ENCODE data around the gene HTRA3.

HTRA3 gene

DNA sequence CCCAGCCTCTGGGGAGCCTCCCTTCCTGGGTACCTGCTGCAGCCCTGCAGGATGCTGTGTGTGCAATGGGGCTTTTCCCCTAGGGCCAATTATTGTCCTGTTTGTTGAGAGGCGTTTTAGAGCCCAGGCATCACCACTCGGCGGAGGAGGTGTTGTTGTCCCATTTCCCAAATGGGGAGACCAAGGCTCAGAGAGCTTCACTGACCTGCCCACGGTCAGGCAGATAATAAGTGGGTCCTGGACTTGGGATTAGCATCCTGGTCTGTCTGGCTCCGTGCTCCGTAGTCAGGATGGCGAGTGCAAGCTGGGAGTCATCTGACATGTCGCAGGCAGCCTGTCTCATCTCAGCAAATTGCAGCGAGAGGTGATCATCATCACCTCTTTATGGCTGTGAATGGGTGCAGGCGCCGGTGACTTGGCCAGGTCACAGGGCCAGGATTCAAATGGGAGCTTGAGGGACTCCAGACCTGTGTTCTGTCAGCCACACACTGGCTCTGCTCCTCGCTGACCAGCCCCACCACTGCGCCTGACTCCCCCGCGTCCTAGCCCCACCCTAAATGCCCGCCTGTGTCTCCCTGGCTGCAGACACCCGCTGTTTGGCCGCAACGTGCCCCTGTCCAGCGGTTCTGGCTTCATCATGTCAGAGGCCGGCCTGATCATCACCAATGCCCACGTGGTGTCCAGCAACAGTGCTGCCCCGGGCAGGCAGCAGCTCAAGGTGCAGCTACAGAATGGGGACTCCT lies 16.6 kb downstream of the HTRA3 start:
- Histone ChIP-seq H3K4me3 (ENCODE audit: low read depth in 1 of 2, low read length in 2 of 2) (no peak overlapping the region), H3K36me3 (ENCODE audit: insufficient read depth, low read length) (no peaks in the 10 kb centered on the region), H3K4me1 (ENCODE audit: insufficient read depth, low read length) (peaks cover 4% of the 10 kb centered on the region), H3K9ac (ENCODE audit: low read length) (no peak overlapping the region), H3K9me3 (ENCODE audit: low read length) (no peaks in the 10 kb centered on the region), H3K27me3 (ENCODE audit: control insufficient read depth in 1 of 2, insufficient read depth in 2 of 2, low read length in 2 of 2) (no peaks in the 10 kb centered on the region), H3K27ac (ENCODE audit: low read depth, low read length) (no peak overlapping the region)

DNA sequence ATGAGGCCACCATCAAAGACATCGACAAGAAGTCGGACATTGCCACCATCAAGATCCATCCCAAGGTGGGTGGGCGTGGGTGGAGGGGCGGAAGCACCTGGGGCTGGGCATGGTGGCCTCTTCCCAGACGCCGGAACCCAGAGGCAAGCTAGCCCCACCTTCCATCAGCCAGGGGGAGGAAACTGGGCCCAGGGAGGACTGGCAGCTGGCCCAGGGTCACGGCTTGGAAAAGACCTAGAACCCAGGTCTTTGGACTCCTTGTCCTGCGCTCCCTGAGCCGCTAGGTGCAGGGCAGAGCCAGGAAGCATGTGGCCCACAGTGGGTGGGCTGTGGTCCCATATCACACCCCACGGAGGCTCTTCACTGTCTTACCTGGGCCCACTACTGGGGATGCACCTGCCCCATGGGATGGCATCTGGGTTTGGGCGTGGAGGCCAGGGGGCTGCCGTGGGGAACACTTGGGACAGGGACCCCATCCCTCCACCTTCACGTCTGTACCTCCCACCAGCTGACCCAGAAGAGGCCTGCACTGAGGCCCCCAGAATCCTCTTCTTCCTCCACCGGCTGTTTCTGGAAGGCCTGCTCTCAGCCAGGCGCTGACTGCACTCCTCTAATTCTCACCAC lies 17.3 kb downstream of the HTRA3 start:
- H3K9ac ChIP-seq (ENCODE audit: low read length) = no peak overlapping the region
- no peaks in the 10 kb centered on the region for H3K4me1 ChIP-seq (ENCODE audit: insufficient read depth, low read length)
- peaks cover under 1% of the 10 kb centered on the region for H3K36me3 ChIP-seq (ENCODE audit: insufficient read depth, low read length)
- no peak overlapping the region for H3K27ac ChIP-seq (ENCODE audit: low read depth, low read length)
- H3K9me3 ChIP-seq (ENCODE audit: low read length) = no peaks in the 10 kb centered on the region
- no peak overlapping the region for H3K4me3 ChIP-seq (ENCODE audit: low read depth in 1 of 2, low read length in 2 of 2)
- no peaks in the 10 kb centered on the region for H3K27me3 ChIP-seq (ENCODE audit: control insufficient read depth in 1 of 2, insufficient read depth in 2 of 2, low read length in 2 of 2)

DNA sequence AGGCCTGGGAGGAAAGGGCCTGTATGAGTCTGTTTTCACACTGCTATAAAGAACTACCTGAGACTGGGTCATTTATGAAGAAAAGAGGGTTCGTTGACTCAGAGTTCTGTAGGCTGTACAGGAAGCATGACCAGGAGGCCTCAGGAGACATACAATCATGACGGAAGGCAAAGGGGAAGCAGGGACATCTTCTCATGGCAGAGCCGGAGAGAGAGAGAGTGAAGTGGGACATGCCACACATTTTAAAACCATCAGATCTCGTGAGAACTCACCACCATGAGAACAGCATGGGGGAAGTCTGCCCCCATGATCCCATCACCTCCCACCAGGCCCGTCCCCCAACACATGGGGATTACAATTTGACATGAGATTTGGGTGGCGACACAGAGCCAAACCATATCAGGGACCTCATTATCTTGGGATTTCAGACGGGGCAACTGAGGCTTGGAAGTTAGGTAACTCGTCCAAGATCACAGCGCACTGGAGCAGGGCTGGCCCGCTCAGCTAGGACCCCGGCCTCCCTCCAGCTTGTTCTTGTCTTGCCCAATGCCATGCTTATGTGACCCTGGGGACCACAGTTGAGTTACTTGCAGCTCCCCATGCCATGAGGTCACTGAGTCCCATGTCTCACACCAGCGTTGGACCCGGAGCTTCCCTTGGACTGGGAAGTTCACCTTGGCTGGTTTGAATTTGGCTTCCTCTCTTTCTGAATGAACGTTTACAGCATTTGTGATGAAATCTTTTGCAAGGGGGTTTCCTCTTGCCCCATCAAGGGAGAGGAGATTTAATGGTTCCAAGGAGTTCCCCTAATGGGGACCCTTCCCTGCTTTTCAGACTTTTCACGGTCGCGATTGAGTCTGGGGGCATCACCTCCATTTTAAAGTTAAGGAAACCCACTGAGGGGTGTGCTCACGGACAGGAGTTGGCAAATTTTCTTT lies 18.1 kb downstream of the HTRA3 start:
- Histone ChIP-seq H3K9ac (ENCODE audit: low read length) (no peak overlapping the region), H3K4me3 (ENCODE audit: low read depth in 1 of 2, low read length in 2 of 2) (no peak overlapping the region), H3K36me3 (ENCODE audit: insufficient read depth, low read length) (peaks cover 8% of the 10 kb centered on the region), H3K27me3 (ENCODE audit: control insufficient read depth in 1 of 2, insufficient read depth in 2 of 2, low read length in 2 of 2) (no peaks in the 10 kb centered on the region), H3K4me1 (ENCODE audit: insufficient read depth, low read length) (no peaks in the 10 kb centered on the region), H3K9me3 (ENCODE audit: low read length) (no peaks in the 10 kb centered on the region), H3K27ac (ENCODE audit: low read depth, low read length) (no peak overlapping the region)

DNA sequence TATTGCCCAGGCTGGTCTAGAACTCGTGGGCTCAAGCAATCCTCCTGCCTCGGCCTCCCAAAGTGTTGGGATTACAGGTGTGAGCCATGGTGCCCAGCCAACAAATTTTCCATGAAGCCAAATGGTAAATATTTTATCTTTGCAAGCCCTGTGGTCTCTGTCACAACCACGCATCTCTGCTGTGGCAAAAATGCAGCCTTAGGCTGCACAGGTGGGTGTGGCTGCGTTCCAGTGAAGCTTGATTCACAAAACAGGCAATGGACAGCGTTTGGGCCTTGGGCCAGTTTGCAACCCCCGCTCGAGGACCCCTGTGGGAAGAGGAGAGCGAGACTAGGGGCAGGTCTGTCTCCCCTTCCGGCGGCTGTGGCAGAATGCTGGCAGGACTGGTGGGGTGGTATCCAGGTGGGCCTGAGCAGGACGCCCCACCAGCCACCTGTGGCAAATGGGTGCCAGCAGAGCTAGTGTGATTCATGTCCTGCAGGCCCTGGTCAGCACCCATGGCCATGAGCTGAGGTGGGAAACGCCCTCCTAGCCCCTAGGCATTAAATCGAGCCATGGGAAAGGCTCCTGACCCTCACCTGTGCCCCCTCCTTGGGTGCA lies 19.7 kb downstream of the HTRA3 start:
- Histone ChIP-seq H3K4me1 (ENCODE audit: insufficient read depth, low read length) (no peaks in the 10 kb centered on the region), H3K9me3 (ENCODE audit: low read length) (no peaks in the 10 kb centered on the region), H3K4me3 (ENCODE audit: low read depth in 1 of 2, low read length in 2 of 2) (no peak overlapping the region), H3K9ac (ENCODE audit: low read length) (no peak overlapping the region), H3K27me3 (ENCODE audit: control insufficient read depth in 1 of 2, insufficient read depth in 2 of 2, low read length in 2 of 2) (no peaks in the 10 kb centered on the region), H3K36me3 (ENCODE audit: insufficient read depth, low read length) (peaks cover 11% of the 10 kb centered on the region), H3K27ac (ENCODE audit: low read depth, low read length) (no peak overlapping the region)

DNA sequence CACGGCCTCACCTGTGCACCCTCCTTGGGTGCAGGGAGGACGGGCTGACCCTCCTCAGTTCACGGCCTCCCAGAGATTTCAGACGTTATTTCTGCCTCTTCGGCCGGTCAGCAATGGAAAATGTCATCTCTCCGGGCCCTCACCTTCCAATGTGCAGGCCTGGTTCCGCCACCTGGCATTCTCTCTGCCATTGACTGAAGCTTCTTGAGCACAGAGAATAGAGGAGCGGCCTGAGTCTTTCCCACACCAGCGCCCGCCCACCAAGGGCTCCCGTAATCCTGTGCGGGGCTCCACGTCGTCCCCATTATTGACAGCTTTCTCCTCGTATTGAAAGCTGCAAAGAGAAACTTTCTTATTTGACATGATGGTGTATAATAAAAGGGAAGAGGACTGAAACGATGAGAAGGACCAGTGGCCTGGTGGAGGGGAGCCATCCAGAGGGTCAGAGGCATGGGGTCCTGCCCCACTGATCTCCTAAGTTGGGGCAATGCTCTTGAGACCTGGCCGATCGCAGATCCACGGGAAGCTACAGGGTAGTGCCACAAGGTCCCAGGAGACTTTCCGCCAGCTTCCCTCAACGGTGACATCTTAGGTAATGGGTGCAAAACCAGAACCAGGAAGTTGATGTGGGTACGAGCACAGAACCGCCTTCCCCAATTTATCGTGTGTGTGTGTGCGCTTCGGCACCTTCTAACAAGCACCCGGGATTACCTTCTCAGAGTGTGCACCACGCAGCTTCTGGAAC lies 20.6 kb downstream of the HTRA3 start:
- H3K4me1 ChIP-seq (ENCODE audit: insufficient read depth, low read length) = no peaks in the 10 kb centered on the region
- no peak overlapping the region for H3K9ac ChIP-seq (ENCODE audit: low read length)
- H3K27ac ChIP-seq (ENCODE audit: low read depth, low read length) = no peak overlapping the region
- H3K27me3 ChIP-seq (ENCODE audit: control insufficient read depth in 1 of 2, insufficient read depth in 2 of 2, low read length in 2 of 2) = no peaks in the 10 kb centered on the region
- no peak overlapping the region for H3K4me3 ChIP-seq (ENCODE audit: low read depth in 1 of 2, low read length in 2 of 2)
- H3K36me3 ChIP-seq (ENCODE audit: insufficient read depth, low read length) = peaks cover 17% of the 10 kb centered on the region
- no peaks in the 10 kb centered on the region for H3K9me3 ChIP-seq (ENCODE audit: low read length)

DNA sequence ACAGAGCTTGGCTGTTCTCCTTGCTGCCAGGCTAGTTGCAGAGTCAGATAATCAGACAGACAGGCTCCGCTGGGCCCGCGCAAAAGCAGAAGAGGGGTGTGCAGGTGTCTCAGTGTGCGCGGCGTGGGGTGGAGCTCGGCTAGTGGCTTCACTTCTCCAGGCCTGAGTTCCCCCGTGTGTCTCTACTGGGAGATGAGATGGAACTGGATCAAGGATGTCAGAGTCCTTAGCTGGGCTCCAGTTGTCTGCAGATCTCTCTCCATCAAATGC lies 21.1 kb downstream of the HTRA3 start:
- no peaks in the 10 kb centered on the region for H3K27me3 ChIP-seq (ENCODE audit: control insufficient read depth in 1 of 2, insufficient read depth in 2 of 2, low read length in 2 of 2)
- H3K27ac ChIP-seq (ENCODE audit: low read depth, low read length) = no peak overlapping the region
- H3K9ac ChIP-seq (ENCODE audit: low read length) = no peak overlapping the region
- H3K36me3 ChIP-seq (ENCODE audit: insufficient read depth, low read length) = peaks cover 22% of the 10 kb centered on the region
- H3K9me3 ChIP-seq (ENCODE audit: low read length) = no peaks in the 10 kb centered on the region
- no peak overlapping the region for H3K4me3 ChIP-seq (ENCODE audit: low read depth in 1 of 2, low read length in 2 of 2)
- no peaks in the 10 kb centered on the region for H3K4me1 ChIP-seq (ENCODE audit: insufficient read depth, low read length)

DNA sequence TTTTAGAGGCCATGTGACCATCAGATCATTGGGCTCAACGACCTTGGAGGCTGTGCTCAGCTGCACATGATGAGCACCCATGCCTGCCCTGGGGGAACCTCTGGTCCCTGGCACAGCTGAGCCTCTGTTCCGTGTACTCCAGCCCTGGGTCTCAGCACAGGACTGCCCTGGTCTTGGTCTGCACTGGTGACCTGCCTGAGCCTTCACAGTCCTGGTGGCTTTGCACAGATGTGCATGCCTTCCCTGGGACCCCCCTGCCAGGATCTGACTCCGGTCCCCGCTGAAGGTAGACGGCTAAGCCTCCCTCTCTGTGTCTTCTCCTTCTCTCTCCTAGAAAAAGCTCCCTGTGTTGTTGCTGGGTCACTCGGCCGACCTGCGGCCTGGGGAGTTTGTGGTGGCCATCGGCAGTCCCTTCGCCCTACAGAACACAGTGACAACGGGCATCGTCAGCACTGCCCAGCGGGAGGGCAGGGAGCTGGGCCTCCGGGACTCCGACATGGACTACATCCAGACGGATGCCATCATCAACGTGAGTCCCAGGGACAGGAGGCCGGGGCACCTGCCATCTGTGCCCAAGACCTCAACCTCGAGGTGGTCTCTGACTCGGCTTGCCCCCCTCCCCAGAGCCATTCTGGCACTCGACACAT lies 21.6 kb downstream of the HTRA3 start:
- Histone ChIP-seq H3K9me3 (ENCODE audit: low read length) (no peaks in the 10 kb centered on the region), H3K27me3 (ENCODE audit: control insufficient read depth in 1 of 2, insufficient read depth in 2 of 2, low read length in 2 of 2) (no peaks in the 10 kb centered on the region), H3K9ac (ENCODE audit: low read length) (no peak overlapping the region), H3K27ac (ENCODE audit: low read depth, low read length) (no peak overlapping the region), H3K4me3 (ENCODE audit: low read depth in 1 of 2, low read length in 2 of 2) (no peak overlapping the region), H3K4me1 (ENCODE audit: insufficient read depth, low read length) (no peaks in the 10 kb centered on the region), H3K36me3 (ENCODE audit: insufficient read depth, low read length) (peaks cover 24% of the 10 kb centered on the region)

DNA sequence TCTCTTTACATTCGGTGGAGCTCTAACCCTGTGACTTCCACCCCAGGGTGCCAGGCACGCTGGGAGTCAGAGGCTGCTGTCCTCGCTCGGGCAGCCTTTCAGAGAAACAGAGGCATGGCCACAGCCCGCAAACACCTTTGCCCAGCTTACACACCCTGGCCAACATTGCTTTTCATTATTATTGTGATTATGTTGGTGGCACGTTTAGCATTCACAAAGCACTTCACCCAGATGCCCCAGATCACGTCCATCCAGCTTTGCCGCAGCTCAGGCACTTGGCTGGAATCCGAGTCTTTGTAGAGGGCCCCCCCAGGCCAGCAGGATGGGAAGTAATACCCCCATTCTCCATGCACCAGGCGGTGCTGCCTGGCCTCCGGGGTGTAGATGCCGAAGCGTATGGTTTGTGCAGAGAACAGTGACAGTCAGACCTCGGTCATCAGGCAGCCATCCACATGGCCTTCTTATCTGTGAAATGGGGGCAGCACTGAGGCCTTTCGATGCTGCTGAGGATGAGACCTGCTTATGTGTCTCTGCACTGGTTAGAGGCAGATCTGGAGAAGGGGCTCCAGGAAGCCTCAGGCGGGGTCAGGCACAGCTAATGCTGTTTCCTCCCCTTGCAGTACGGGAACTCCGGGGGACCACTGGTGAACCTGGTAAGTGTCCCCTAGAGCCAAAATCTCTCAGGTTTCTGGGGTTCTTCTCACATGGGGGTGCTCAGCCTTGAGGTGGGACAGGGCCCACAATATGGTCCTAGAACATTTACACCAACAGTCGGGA lies 22.3 kb downstream of the HTRA3 start:
- Histone ChIP-seq H3K4me1 (ENCODE audit: insufficient read depth, low read length) (no peaks in the 10 kb centered on the region), H3K36me3 (ENCODE audit: insufficient read depth, low read length) (peaks cover 24% of the 10 kb centered on the region), H3K27me3 (ENCODE audit: control insufficient read depth in 1 of 2, insufficient read depth in 2 of 2, low read length in 2 of 2) (no peaks in the 10 kb centered on the region), H3K9ac (ENCODE audit: low read length) (no peak overlapping the region), H3K27ac (ENCODE audit: low read depth, low read length) (no peak overlapping the region), H3K9me3 (ENCODE audit: low read length) (no peaks in the 10 kb centered on the region), H3K4me3 (ENCODE audit: low read depth in 1 of 2, low read length in 2 of 2) (no peak overlapping the region)

DNA sequence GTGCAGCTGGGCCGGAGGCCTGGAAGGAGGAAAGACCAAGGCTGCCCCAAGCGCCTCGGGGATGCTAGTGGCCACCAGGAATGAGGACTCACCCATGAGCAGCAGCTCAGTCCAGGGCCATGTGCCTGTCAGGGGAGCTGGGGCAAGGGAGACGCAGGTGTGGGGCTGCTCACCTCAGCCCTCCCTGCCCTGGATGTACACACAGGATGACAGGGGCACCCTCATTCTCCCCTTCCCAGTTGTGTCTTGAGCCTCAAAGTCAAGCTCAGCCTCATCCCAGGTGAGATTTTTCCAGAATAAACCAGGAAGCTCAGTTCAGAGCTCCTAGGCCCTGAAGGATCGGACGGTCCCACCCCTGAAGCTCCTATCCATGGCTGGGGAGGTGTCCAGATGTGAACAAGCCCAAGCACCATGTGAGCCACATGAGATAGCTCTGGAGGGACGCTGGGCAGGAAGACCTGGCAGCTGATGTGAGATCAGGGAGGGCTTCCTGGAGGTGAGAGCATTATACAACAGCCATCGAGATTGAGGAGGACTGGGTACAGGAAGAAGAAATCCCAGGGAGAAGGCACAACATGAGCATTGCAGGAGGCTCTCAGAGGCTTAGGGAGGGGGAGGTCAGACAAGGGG lies 23.0 kb downstream of the HTRA3 start:
- H3K27me3 ChIP-seq (ENCODE audit: control insufficient read depth in 1 of 2, insufficient read depth in 2 of 2, low read length in 2 of 2) = no peaks in the 10 kb centered on the region
- H3K27ac ChIP-seq (ENCODE audit: low read depth, low read length) = no peak overlapping the region
- H3K4me3 ChIP-seq (ENCODE audit: low read depth in 1 of 2, low read length in 2 of 2) = no peak overlapping the region
- no peaks in the 10 kb centered on the region for H3K4me1 ChIP-seq (ENCODE audit: insufficient read depth, low read length)
- H3K9me3 ChIP-seq (ENCODE audit: low read length) = no peaks in the 10 kb centered on the region
- peaks cover 24% of the 10 kb centered on the region for H3K36me3 ChIP-seq (ENCODE audit: insufficient read depth, low read length)
- H3K9ac ChIP-seq (ENCODE audit: low read length) = no peak overlapping the region

Measured in muscle layer of colon (tissue), 2 donors.